ENCODE measurements around the gene FTCD.

Gene FTCD

GRCh38 chr21:46136739-46137349 lies 18.5 kb downstream of the FTCD start:
- no peak for DNase-seq

DNA sequence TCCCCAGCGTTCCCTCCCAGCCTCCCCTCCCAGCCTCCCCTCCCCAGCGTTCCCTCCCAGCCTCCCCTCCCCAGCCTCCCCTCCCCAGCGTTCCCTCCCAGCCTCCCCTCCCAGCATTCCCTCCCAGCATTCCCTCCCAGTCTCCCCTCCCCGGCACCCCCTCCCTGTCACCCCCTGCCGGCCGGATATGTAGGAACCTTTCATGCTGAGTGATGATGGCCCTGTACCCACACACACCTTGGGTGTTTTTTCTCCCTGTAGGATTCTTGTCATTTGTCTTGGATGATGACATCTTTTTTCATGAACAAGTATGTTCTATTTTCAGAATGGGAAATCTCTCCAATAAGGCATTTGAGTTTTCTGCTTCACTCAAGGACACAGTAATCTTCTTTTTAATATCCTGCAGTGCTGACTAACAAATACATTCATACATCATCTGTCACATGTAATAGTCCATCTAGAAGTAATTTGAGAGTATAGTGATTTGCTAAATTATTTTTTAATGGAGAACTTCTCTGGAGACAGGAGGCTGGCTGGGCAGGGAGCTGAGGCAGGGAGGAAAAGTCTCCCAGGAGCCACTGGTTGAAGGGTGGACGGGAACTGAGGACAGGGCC lies 19.5 kb downstream of the FTCD start:
- DNase-seq = no peak

DNA sequence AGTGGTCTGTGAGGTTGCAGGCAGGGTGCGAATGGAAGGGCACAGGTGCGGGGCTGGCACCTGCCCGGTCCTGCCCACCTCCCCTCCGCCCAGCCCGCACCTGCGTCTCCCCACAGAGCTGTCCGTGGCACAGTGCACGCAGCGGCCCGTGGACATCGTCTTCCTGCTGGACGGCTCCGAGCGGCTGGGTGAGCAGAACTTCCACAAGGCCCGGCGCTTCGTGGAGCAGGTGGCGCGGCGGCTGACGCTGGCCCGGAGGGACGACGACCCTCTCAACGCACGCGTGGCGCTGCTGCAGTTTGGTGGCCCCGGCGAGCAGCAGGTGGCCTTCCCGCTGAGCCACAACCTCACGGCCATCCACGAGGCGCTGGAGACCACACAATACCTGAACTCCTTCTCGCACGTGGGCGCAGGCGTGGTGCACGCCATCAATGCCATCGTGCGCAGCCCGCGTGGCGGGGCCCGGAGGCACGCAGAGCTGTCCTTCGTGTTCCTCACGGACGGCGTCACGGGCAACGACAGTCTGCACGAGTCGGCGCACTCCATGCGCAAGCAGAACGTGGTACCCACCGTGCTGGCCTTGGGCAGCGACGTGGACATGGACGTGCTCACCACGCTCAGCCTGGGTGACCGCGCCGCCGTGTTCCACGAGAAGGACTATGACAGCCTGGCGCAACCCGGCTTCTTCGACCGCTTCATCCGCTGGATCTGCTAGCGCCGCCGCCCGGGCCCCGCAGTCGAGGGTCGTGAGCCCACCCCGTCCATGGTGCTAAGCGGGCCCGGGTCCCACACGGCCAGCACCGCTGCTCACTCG lies 23.3 kb downstream of the FTCD start:
- DNase-seq = no peak

DNA sequence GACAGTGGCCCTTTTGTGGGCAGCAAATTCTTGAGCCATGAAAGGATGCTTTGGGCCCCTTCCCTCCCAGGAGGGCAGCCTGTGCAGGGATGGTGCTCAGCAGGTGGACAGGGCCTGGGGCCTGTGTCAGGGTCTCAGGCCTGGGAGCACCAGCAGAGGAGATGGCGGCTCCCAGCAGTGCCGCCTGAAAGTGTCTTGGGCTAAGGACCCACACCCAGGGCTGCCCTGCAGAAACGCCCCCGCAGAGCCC lies 23.9 kb downstream of the FTCD start:
- no peak for DNase-seq

DNA sequence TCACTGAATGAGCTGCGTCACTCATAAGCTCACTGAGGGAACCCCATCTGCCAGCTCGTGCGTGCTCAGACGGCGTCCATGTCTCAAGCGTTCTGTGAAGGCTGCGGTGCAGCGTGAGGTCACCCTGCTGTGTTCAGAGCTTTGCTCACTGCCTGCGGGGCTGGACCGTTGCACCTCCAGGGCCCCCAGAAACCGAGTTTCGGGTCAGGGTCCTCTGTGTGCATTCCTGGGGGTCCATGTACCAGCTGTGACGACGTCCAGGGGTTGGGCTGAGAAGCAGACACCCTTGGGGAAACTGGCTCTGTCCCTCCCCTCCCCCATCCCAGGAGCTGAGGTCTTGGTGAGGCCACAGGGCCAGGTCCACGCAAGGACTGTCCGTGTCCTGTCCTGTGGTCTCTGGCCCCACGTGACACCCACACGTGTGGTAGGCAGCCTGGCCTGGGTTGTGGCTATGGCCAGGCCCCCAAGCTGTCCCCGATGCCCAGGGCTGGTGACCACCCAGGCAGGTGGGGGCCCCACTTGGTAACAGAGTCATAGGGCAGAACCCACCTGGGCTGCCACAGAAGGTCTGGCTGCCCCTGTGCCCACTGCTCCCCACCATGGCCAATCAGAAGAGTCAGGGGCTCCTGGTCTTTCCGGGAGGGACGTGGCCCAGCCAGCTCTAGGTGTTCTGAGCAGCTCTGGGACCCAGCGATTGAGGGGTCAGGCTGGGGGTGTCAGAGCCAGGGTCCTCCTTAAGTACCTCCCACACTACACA lies 24.4 kb downstream of the FTCD start:
- DNase-seq = no peak

- DNase-seq = no peak
Measured at GRCh38 chr21:46129846-46130651, 25.3 kb downstream of the FTCD start.

DNA sequence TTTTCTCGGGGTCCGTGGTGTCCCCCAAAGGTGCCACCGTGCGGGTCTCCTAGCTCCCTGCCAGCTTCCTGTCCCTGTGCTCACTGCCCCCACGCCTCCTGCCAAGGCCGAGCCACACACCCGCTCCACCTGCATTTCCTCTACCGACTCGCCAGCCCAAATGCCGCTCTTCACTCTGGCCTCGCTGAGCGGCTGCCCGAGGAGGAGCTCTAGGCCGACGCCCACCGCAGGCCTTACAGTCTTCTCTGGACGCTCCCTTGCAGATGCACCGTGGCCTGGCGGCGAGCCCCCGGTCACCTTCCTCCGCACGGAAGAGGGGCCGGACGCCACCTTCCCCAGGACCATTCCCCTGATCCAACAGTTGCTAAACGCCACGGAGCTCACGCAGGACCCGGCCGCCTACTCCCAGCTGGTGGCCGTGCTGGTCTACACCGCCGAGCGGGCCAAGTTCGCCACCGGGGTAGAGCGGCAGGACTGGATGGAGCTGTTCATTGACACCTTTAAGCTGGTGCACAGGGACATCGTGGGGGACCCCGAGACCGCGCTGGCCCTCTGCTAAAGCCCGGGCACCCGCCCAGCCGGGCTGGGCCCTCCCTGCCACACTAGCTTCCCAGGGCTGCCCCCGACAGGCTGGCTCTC lies 26.3 kb downstream of the FTCD start:
- DNase-seq = no peak

DNA sequence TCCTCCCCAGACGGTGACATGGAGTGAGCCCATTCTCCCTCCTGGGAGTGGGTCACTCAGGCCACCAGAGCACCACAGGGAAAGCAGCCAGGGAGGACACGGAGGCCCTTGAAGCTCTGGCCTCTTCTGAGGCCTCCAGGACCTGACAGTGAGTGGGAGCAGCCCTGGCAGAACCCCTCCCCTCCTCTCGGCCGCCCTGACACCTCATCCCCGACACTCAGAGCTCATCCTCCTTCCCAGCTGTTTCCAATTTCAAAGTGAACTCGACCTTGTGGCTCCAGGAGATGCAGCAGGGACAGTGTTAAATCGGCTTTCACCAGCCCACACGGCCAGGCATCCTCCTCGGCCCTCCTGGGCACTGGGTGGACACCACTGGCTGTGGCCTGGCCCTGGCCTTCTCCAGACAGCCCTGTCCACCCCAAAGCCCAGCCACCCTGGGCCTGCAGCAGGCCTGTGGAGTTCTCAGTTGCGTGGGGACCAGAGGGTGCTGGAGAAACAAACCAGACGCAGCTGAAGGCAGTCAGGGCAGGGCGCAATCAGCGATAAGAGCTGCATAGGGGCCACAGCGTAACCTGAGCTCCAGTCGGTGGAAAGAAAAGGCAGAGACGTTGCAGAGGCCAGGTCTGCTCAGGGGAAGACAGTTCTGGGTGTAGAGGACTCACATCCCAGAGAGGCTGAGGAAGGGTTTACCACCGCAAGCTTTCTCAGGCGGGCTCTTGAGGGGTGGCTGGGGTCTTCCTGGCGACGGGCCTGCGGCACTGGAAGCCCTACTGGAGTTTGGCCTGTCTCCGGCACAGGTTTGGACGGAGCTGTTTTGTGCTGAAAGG lies 27.1 kb downstream of the FTCD start:
- no peak for DNase-seq

DNA sequence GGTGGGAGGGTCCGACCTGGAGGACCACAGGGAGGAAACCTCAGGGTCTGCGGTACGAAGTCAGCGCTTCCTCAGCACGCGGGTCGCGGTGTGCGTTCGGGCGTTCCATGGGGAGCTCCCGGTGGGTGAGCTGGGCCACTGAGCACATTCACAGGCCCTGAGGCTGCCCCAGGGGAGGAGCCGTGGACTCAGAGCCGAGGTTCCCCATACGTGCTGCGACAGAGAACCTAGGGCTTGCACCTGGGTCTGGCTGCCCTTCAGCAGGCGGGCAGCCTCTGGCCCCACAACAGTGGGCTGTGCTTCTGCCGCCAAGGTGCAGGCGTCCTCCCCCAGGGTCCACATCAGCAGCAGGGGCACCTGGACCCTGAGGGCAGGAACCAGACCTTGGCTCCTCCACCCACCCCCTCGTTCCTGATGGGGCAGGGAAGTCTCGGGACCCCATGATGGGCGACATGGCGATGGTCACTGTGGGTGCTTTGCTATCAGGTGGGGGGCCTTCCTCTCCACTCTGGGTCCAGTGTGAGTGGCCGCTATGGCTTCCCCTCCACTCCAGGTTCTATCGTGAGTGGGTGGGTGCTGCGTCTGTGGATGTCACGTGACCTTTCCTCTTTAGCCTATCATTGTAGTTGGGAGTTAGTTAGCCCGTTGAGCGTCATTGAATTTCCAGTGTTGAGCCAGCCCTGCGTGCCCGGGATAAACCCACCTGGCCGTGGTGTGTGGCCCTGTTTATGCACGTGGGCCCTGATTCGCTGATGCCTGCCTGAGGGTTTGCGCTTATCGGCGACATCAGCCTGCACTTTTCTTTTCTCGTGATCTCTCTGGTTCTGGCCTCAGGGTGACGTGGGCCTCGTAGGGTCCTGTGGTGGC lies 27.9 kb downstream of the FTCD start:
- DNase-seq = no peak

DNA sequence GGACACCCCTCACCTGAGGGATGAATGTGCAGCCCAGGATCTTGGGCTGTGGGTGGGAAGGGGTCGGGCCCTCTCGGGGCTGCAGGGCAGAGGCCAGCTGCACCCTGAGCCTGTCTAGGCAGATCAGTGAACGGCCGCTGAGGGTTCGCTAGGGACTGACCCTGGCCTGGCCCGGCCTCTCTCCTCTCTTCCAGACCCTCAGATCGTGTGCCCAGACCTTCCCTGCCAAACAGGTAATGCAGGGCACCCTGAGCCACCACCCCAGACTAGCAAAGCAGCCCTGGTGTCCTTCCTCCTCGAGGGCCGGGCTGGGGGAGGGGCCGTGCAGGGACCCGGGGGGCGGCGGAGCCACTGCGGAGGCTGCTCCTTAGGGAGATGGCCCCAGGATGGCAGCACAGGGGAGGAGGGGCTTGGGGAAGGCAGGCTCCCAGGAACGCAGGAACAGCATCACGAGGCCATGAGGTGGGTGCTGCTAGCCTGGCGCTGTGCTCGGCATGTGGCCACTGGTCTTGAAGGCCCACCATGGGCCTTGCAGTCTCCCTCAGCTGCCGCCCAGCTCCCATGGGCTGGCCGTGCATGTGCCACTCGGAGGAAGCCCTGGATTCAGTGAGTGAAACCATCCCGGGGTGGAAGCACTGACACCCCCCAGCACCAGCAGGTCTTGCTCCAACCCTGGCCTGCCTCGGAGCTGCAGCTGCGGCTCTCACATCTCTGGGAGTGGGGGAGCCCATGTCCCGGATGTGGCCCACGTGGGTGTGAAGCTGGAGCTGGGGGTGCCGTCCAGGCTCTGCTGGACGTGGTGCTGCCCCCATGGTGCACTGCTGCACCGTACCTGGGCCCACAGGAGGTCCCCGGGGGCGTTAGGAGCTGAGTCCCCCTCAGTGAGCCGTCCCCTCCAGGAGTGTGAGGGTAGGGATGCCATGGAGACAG lies 28.8 kb downstream of the FTCD start:
- DNase-seq = no peak

DNA sequence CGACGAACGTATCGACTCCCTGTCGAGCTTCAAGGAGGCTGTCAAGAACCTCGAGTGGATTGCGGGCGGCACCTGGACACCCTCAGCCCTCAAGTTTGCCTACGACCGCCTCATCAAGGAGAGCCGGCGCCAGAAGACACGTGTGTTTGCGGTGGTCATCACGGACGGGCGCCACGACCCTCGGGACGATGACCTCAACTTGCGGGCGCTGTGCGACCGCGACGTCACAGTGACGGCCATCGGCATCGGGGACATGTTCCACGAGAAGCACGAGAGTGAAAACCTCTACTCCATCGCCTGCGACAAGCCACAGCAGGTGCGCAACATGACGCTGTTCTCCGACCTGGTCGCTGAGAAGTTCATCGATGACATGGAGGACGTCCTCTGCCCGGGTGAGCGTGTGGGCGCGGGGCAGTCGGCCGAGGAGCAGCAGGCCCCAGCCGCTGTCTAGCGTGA lies 29.5 kb downstream of the FTCD start:
- DNase-seq = no peak

DNA sequence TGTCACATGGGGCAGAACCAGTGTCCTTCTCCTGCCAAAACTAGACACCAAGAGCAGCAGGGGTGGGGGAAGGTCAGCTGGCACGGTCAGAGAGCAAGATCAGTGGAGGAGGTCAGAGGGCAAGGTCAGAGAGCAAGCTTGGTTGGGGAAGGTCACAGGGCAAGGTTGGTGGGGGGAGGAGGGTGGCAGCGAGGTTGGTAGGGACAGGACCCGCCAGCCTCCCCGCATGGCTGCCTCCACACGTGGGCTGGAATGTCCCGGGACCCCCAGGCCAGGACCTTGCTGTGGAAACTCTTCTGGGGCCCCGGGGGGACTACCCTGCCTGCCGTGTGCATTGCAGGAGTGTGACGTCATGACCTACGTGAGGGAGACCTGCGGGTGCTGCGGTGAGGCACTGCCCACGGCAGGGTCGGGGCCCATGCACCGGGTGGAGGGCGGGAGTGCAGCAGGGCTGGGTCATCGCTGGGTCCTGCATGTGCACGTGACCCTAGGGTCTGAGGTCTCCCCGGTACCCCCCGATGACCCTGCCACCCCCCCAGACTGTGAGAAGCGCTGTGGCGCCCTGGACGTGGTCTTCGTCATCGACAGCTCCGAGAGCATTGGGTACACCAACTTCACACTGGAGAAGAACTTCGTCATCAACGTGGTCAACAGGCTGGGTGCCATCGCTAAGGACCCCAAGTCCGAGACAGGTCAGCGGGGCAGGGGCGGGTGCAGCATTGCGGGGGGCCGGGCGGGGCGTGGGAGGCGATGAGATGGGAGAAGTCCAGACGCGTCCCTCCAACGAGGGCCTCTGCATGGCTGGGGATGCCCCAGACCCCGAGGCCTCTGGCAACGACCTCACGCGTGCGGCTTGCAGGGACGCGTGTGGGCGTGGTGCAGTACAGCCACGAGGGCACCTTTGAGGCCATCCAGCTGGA lies 30.2 kb downstream of the FTCD start:
- no peak for DNase-seq

GRCh38 chr21:46124083-46124925 lies 31.1 kb downstream of the FTCD start:
- DNase-seq = no peak

DNA sequence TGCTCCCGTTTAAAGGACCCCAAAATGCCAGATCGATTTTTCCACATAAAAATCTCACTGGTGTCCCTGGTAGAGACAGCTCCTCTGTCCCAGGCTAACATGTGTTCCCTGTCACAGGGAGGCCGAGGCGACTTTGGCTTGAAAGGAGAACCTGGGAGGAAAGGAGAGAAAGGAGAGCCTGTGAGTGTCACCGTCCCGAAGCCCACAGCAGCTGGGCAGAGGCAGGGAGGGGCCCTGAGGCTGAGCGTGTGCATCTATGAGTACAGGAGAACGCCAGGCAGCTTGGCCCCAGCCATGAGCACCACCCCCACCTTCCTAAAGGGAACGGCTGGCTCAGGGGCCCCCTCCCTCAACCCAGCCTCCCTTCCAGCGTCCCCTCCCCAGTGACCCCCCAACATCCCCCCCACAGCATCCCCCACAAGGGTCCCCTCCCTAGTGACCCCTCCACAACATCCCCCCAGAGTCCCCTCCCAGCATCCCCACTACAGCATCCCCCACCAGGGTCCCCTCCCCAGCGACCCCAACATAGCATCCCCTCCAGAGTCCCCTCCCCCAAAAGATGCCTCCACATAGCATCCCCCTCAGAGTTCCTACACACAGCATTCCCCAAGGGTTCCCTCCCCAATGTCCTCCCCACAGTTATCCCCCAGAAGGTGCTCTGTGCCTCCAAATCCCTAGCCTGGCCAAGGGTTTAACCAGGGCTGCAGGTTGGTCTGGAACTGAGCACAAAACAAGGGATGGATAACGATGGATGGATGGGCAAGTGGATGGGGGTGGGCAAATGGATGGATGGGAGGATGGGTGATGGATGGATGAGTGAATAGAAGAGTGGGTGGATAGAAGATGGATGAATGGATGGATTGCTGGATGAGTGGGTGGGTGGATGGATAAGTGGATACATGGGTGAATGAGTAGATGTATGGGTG lies 32.4 kb downstream of the FTCD start:
- DNase-seq = no peak

DNA sequence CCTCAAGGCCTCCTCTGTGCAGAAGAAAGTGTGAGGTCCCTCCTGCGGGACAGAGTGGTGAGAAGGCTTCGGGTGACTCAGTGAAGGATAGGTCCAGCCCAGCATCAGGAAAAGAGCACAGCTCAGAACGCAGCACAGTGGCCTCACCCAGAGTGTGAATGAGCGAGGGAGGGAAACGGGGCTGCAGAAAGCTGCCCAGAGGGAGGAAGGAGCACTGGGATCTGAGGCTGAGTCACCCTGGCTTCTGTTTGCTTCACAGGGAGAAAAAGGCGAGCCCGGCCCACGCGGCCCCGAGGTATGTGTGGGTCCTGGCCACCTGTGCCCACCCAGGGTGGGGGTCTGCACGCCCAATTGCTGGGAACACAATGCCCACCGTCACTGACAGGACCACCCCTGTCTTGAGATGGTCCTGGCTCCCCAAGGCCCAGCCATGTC lies 33.1 kb downstream of the FTCD start:
- no peak for DNase-seq
